A549 treated with AZD9567 at 1 μM for 4 hours (cell line): Measurements from ENCODE around the gene GCM1. TPM values are rescaled to one million over a fixed set of nuclear protein-coding genes. Genes with fewer than 3 reads are reported as not detected.

Experiments
- total RNA-seq: library from RNA; stranded (reverse); fragments of 200-300 nt; extraction: Qiagen RNA extraction; gene quantifications from 5 replicates; pipeline ENCODE4 v1.2.3, GENCODE V29; 2022; ENCODE audit not compliant: insufficient read depth

Gene GCM1
- total RNA-seq = 0.03 to 0.07 TPM (median 0.06 TPM) in 3 of 5 replicates, not detected in the others

GRCh38 chr6:53148684-53149083, at the start of gene GCM1:
TSS of gene GCM1 (minus strand) at chr6:53148841. CDS start at chr6:53145632, 3,209 bp downstream.

Other genes starting within 250 kb of the GCM1 start
- gene GSTA3, start 239.1 kb downstream of the GCM1 start, total RNA-seq = not detected in 5 replicates
- 7.2 to 9.3 TPM (median 8.4 TPM) in 5 replicates for gene GSTA4, start 153.6 kb downstream of the GCM1 start, total RNA-seq
- 1.5 to 3.0 TPM (median 2.2 TPM) in 5 replicates for gene CILK1, start 87.0 kb downstream of the GCM1 start, total RNA-seq
- 18.3 to 43.1 TPM (median 38.4 TPM) in 5 replicates for gene FBXO9, start 83.4 kb downstream of the GCM1 start, total RNA-seq
- gene ELOVL5, start 200.1 kb upstream of the GCM1 start, total RNA-seq = 58.7 to 75.2 TPM (median 70.8 TPM) in 5 replicates